Bronchus fibroblast of lung (primary cell): ENCODE measurements around the gene GNPNAT1. TPM values are rescaled to one million over a fixed set of nuclear protein-coding genes. Genes with fewer than 3 reads are reported as not detected.

ENCODE experiments used
- total RNA-seq: library from RNA; depleted of rRNA; stranded (reverse); fragments of >200 nt; gene quantifications from 2 replicates; pipeline ENCODE4 v1.2.3, GENCODE V29; 2015

Gene GNPNAT1
- 33.1 and 41.7 TPM in 2 replicates for total RNA-seq

DNA sequence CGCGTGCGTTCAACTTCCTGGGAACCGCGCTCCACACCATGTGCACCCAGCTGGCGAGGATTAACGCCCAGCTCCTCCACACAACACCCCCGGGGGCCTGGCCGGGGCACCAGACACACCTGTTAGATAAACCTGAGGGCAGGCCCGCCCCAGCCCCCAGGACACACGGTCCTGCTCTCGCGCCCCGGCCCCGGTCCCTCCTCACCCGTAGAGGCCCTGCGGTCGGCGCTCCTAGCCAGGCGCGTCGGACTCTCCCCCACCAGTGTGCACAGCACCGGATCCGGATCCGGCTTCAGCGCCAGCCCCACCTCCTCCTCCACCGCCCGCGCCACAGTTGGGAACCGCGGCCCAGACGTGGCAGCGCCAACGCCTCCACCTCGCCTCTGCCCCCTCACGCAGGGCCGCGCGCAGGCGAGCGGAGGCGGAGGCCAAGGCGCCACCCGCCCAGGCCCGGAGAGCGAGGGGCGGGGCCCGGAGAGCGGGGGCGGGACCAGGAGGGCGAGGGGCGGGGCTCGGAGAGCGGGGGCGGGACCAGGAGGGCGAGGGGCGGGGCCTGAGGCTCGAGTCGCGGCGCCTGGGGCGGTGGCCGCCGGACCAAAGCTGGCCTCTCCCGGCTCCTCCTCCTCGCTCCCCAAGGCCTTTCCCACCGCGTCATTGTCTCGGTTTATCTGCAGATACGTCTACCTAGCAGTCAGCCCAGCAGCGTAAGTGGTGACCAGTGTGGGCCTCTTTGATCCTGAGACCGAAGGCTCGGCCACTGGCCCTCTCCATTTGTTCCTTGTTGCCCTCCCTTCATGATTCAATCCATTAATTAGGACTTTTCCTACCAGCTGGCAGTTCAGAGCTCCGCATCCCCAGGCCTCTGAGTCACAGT is at the start of gene GNPNAT1:
TSS of gene GNPNAT1 (minus strand) at position 385 of the 874 bp plus-strand sequence. CDS start 6,957 bp downstream, outside the sequence.

DNA sequence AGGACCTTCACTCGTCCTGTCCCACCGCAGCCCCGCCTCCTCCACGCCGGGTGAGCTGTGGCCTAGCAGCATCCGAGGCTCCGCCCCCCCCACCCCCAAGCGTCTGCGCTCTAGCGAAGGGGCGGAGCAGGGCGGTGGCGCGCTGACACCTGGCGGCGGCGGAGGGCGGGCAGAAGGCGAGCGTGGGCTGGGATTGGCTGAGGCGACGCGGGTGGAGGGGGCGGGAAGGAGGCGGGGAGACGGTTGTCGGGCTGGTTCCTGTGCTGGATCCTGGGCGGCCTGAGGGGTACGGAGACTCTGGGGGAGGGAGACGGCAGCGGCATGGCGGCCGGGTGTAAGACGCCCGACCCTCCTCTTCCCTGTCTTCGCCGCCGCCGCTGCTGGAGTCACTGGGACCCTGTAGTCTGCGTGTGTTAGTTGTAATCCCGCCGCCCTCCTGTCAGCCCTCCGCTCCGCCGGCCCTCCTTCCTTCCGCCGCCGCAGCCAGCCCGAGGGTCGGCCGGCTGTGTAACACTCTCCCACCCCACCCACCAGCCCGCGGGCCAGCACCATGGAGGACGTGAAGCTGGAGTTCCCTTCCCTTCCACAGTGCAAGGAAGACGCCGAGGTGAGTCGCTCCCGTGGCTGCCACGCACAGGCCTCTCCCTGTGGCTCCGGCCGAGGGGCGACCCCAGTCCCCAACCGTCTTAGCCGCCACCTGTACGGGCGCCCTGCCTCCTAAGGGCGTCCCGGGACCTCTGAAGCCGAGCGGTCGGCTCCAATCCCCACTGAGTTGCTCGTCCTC is 61.3 kb downstream of the GNPNAT1 start, which contains the start of gene STYX:
TSS of gene STYX (plus strand) at position 242 of the 784 bp plus-strand sequence. CDS start at position 551, 309 bp downstream.

Other genes starting within 250 kb of the GNPNAT1 start
- gene TXNDC16, start 239.1 kb downstream of the GNPNAT1 start, total RNA-seq, result 3.1 and 3.5 TPM in 2 replicates
- 0.59 and 0.67 TPM in 2 replicates for gene GPR137C, start 238.8 kb downstream of the GNPNAT1 start, total RNA-seq
- gene ERO1A, start 96.0 kb downstream of the GNPNAT1 start, total RNA-seq, result 48.3 and 54.3 TPM in 2 replicates
- 94.5 and 116 TPM in 2 replicates for gene PSMC6, start 84.4 kb downstream of the GNPNAT1 start, total RNA-seq
- gene STYX, start 61.4 kb downstream of the GNPNAT1 start, total RNA-seq, result 8.0 and 10.4 TPM in 2 replicates
- gene FERMT2, start 159.4 kb upstream of the GNPNAT1 start, total RNA-seq, result 71.2 and 74.8 TPM in 2 replicates